ENCODE data around the gene FOXN3. TPM values are rescaled to one million over a fixed set of nuclear protein-coding genes. Genes with fewer than 3 reads are reported as not detected.

Gene FOXN3
- polyA plus RNA-seq, 1 donor from 2014 or later, result 10.3 TPM

- Histone ChIP-seq H3K27me3 (ENCODE audit: insufficient read depth, low read depth, low read length) (no peaks in the 10 kb centered on the region), H4K20me1 (ENCODE audit: insufficient read depth) (no peaks in the 10 kb centered on the region), H3K9me3 (ENCODE audit: low read length) (no peaks in the 10 kb centered on the region), H3K27ac (ENCODE audit: low read length) (no peak overlapping the region), H3K9ac (ENCODE audit: low read length) (no peak overlapping the region), H3K4me3 (ENCODE audit: low read length) (no peak overlapping the region), H3K4me2 (ENCODE audit: low read length) (no peak overlapping the region), H3K79me2 (replicated peaks; ENCODE audit: insufficient read depth, low read length) (peaks cover 4% of the 10 kb centered on the region), H3K36me3 (ENCODE audit: insufficient read depth, low read length) (no peaks in the 10 kb centered on the region), H3F3A (ENCODE audit: insufficient read depth, low read length, poor library complexity, severe bottlenecking) (no peaks in the 10 kb centered on the region), H3K9me2 (ENCODE audit: insufficient read depth, low read length) (no peaks in the 10 kb centered on the region), H2AFZ (ENCODE audit: low read depth, low read length) (no peak overlapping the region)
- TF ChIP-seq SMC3 (conservative IDR thresholded peaks at IDR 0.05; ENCODE audit: poor library complexity) (no peak), CTCF (IDR thresholded peaks at IDR 0.05; ENCODE audit: poor library complexity, severe bottlenecking) (no peak), REST (IDR thresholded peaks at IDR 0.05; ENCODE audit: borderline replicate concordance) (no peak), TAF1 (IDR thresholded peaks at IDR 0.05; ENCODE audit: low read depth) (no peak), MXI1 (conservative IDR thresholded peaks at IDR 0.05; ENCODE audit: poor library complexity, severe bottlenecking) (no peak), RAD21 (conservative IDR thresholded peaks at IDR 0.05) (no peak), EZH2 (IDR thresholded peaks at IDR 0.05; ENCODE audit: borderline replicate concordance, insufficient read depth, low read length, poor library complexity, severe bottlenecking) (no peak), POLR2AphosphoS5 (IDR thresholded peaks at IDR 0.05) (no peak), EP300 (conservative IDR thresholded peaks at IDR 0.05; ENCODE audit: poor library complexity, severe bottlenecking) (no peak)
These were observed 46.7 kb downstream of the FOXN3 start for GRCh38 chr14:89370381-89370780.

GRCh38 chr14:89369656-89370055 lies 47.4 kb downstream of the FOXN3 start:
- Histone ChIP-seq H3K36me3 (ENCODE audit: insufficient read depth, low read length) (no peaks in the 10 kb centered on the region), H3K9me3 (ENCODE audit: low read length) (no peaks in the 10 kb centered on the region), H4K20me1 (ENCODE audit: insufficient read depth) (no peaks in the 10 kb centered on the region), H3K27me3 (ENCODE audit: insufficient read depth, low read depth, low read length) (no peaks in the 10 kb centered on the region), H3K9ac (ENCODE audit: low read length) (no peak overlapping the region), H3K9me2 (ENCODE audit: insufficient read depth, low read length) (no peaks in the 10 kb centered on the region), H3F3A (ENCODE audit: insufficient read depth, low read length, poor library complexity, severe bottlenecking) (no peaks in the 10 kb centered on the region), H2AFZ (ENCODE audit: low read depth, low read length) (no peak overlapping the region), H3K27ac (ENCODE audit: low read length) (no peak overlapping the region), H3K4me2 (ENCODE audit: low read length) (no peak overlapping the region), H3K79me2 (replicated peaks; ENCODE audit: insufficient read depth, low read length) (peaks cover 4% of the 10 kb centered on the region), H3K4me3 (ENCODE audit: low read length) (no peak overlapping the region)
- TF ChIP-seq REST (IDR thresholded peaks at IDR 0.05; ENCODE audit: borderline replicate concordance) (no peak), SMC3 (conservative IDR thresholded peaks at IDR 0.05; ENCODE audit: poor library complexity) (no peak), EP300 (conservative IDR thresholded peaks at IDR 0.05; ENCODE audit: poor library complexity, severe bottlenecking) (no peak), RAD21 (conservative IDR thresholded peaks at IDR 0.05) (no peak), EZH2 (IDR thresholded peaks at IDR 0.05; ENCODE audit: borderline replicate concordance, insufficient read depth, low read length, poor library complexity, severe bottlenecking) (no peak), CTCF (IDR thresholded peaks at IDR 0.05; ENCODE audit: poor library complexity, severe bottlenecking) (no peak), TAF1 (IDR thresholded peaks at IDR 0.05; ENCODE audit: low read depth) (no peak), POLR2AphosphoS5 (IDR thresholded peaks at IDR 0.05) (no peak), MXI1 (conservative IDR thresholded peaks at IDR 0.05; ENCODE audit: poor library complexity, severe bottlenecking) (no peak)

Data from neural cell (in vitro differentiated cells).